ENCODE data around the gene SNORC.
"Not testable (repeated sequence)": the region's sequence is repeated elsewhere in the genome, so short reads cannot be mapped to it uniquely, and the experiment has no call there.

The SNORC gene

GRCh38 chr2:232870018-232870765 is at the start of gene SNORC:
SNORC (plus strand) TSS chr2:232870264; CDS start chr2:232870342, 78 bp downstream.
- no peak for DNase-seq

GRCh38 chr2:232829988-232830387 is 40.1 kb upstream of the SNORC start:
- DNase-seq = no peak

GRCh38 chr2:232831496-232831895 is 38.6 kb upstream of the SNORC start:
- no peak for DNase-seq

- no peak for DNase-seq
These were observed 36.2 kb upstream of the SNORC start for GRCh38 chr2:232833830-232834229.

- DNase-seq = no peak
These were observed 34.3 kb upstream of the SNORC start for GRCh38 chr2:232835687-232836208.

GRCh38 chr2:232836934-232837333 is 33.1 kb upstream of the SNORC start:
- no peak for DNase-seq

GRCh38 chr2:232838406-232838874 is 31.6 kb upstream of the SNORC start:
- no peak for DNase-seq

- DNase-seq = no peak
These were observed 30.5 kb upstream of the SNORC start for GRCh38 chr2:232839411-232840079.

- no peak for DNase-seq
These were observed 27.4 kb upstream of the SNORC start for GRCh38 chr2:232842689-232843088.

- no peak for DNase-seq
These were observed 26.2 kb upstream of the SNORC start for GRCh38 chr2:232843834-232844233.

GRCh38 chr2:232846055-232846454 is 24.0 kb upstream of the SNORC start:
- DNase-seq = no peak

GRCh38 chr2:232850039-232850438 is 20.0 kb upstream of the SNORC start:
- no peak for DNase-seq

- DNase-seq = not testable (repeated sequence)
These were observed 18.0 kb upstream of the SNORC start for GRCh38 chr2:232852081-232852480.

- no peak for DNase-seq
These were observed 17.4 kb upstream of the SNORC start for GRCh38 chr2:232852676-232853075.

- no peak for DNase-seq
These were observed 16.0 kb upstream of the SNORC start for GRCh38 chr2:232854082-232854481.

- no peak for DNase-seq
These were observed 12.9 kb upstream of the SNORC start for GRCh38 chr2:232857158-232857563.

GRCh38 chr2:232859385-232859916 is 10.6 kb upstream of the SNORC start:
- DNase-seq = no peak

- DNase-seq = no peak
These were observed 9.3 kb upstream of the SNORC start for GRCh38 chr2:232860593-232861241.

- no peak for DNase-seq
These were observed 8.7 kb upstream of the SNORC start for GRCh38 chr2:232861353-232861752.

GRCh38 chr2:232863996-232864395 is 6.1 kb upstream of the SNORC start:
- no peak for DNase-seq

GRCh38 chr2:232865165-232865564 is 4.9 kb upstream of the SNORC start:
- no peak for DNase-seq

GRCh38 chr2:232866104-232866503 is 4.0 kb upstream of the SNORC start:
- no peak for DNase-seq
